ENCODE results near the gene ITK.
A peak's percentile ranks its signal among the peaks of the same experiment; 100 is the strongest.

Gene ITK

DNA sequence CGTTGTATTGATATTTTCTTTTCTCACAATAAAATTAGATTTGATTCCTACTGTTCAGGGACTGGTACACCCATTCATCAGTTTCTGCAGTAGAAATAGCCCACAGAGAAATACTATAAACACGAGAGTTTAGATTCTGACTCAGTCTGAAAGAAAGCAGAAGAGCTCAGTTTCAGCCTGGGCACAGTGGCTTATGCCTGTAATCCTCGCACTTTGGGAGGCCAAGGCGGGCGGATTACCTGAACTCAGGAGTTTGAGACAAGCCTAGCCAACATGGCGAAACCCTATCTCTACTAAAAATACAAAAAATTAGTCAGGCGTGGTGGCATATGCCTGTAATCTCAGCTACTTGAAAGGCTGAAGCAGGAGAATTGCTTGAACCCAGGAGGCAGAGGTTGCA lies 8.6 kb downstream of the ITK start:
- Histone ChIP-seq H3K9me2 (replicated peaks; ENCODE audit: low read depth, low read length) (no peaks in the 10 kb centered on the region), H3K4me1 (ENCODE audit: insufficient read depth, low read length, poor library complexity, severe bottlenecking) (peaks cover 59% of the 10 kb centered on the region), H3K9ac (ENCODE audit: low read depth, low read length, poor library complexity, severe bottlenecking) (no peak overlapping the region), H3K9me3 (ENCODE audit: insufficient read depth, low read depth, low read length) (no peaks in the 10 kb centered on the region), H3K36me3 (ENCODE audit: insufficient read depth, low read length) (peaks cover 5% of the 10 kb centered on the region; the same call in 1 of the 2 replicates), H4K20me1 (ENCODE audit: insufficient read depth, low read length, poor library complexity, severe bottlenecking) (peaks cover 75% of the 10 kb centered on the region), H3K79me2 (ENCODE audit: insufficient read depth, low read length) (peaks cover 99% of the 10 kb centered on the region), H3K4me3 (ENCODE audit: low read length, poor library complexity, severe bottlenecking) (peak overlapping the region; percentile 78), H3F3A (ENCODE audit: low read depth) (no peaks in the 10 kb centered on the region), H3K4me2 (ENCODE audit: low read depth, low read length, poor library complexity, severe bottlenecking) (peak overlapping the region; percentile 96), H2AFZ (ENCODE audit: low read length) (no peak overlapping the region), H3K27me3 (ENCODE audit: insufficient read depth, low read length, poor library complexity, severe bottlenecking) (no peaks in the 10 kb centered on the region)
- TF ChIP-seq EZH2phosphoT487 (IDR thresholded peaks at IDR 0.05; ENCODE audit: borderline replicate concordance): no peak
- TF ChIP-seq, protein P1, sequence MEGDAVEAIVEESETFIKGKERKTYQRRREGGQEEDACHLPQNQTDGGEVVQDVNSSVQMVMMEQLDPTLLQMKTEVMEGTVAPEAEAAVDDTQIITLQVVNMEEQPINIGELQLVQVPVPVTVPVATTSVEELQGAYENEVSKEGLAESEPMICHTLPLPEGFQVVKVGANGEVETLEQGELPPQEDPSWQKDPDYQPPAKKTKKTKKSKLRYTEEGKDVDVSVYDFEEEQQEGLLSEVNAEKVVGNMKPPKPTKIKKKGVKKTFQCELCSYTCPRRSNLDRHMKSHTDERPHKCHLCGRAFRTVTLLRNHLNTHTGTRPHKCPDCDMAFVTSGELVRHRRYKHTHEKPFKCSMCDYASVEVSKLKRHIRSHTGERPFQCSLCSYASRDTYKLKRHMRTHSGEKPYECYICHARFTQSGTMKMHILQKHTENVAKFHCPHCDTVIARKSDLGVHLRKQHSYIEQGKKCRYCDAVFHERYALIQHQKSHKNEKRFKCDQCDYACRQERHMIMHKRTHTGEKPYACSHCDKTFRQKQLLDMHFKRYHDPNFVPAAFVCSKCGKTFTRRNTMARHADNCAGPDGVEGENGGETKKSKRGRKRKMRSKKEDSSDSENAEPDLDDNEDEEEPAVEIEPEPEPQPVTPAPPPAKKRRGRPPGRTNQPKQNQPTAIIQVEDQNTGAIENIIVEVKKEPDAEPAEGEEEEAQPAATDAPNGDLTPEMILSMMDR (conservative IDR thresholded peaks at IDR 0.05; ENCODE audit: low read length): no peak

DNA sequence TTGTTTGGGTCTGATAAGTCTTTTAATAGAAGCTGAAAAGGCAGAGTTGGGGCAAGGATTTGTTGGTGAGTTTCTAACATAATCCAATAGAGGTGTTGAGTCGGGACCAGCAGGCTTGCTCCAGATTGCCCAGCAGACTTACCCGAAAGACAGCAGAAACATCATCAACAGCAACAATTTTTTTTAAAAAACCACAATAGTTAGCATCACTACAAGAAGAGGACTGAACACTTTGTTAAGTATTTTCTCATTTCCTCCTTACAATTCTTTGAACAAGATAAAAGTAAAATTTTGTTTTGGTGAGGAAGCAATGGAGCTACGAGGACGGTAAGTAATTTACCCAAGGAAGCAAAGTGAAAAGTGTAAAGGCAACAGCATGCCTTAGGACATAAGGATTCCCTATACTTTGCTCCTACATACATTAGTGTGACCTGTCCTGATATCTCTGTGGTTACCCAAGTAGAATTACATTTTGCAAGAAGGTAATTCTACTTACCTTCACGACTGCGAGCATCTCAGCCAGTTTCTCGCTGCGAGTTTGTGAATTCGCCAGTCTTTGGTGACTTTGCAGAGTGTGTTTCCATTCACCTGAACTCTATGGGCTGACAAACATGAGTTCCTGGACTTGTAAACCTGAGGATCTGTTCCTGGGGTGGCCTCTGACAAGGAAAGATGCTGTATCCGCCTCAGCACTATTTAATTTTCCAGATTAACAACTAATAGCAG lies 13.2 kb downstream of the ITK start:
- peaks cover 72% of the 10 kb centered on the region for H4K20me1 ChIP-seq (ENCODE audit: insufficient read depth, low read length, poor library complexity, severe bottlenecking)
- peak overlapping the region; percentile 48 for H3K4me2 ChIP-seq (ENCODE audit: low read depth, low read length, poor library complexity, severe bottlenecking)
- no peaks in the 10 kb centered on the region for H3F3A ChIP-seq (ENCODE audit: low read depth)
- peaks cover 97% of the 10 kb centered on the region for H3K79me2 ChIP-seq (ENCODE audit: insufficient read depth, low read length)
- TF ChIP-seq, protein P1 (conservative IDR thresholded peaks at IDR 0.05; ENCODE audit: low read length): no peak
- TF ChIP-seq EZH2phosphoT487 (IDR thresholded peaks at IDR 0.05; ENCODE audit: borderline replicate concordance): no peak
- H3K9me2 ChIP-seq (replicated peaks; ENCODE audit: low read depth, low read length): no peaks in the 10 kb centered on the region
- H3K9ac ChIP-seq (ENCODE audit: low read depth, low read length, poor library complexity, severe bottlenecking): no peak overlapping the region
- H2AFZ ChIP-seq (ENCODE audit: low read length): no peak overlapping the region
- no peaks in the 10 kb centered on the region for H3K9me3 ChIP-seq (ENCODE audit: insufficient read depth, low read depth, low read length)
- H3K36me3 ChIP-seq (ENCODE audit: insufficient read depth, low read length): peaks cover 15% of the 10 kb centered on the region; the same call in 1 of the 2 replicates
- no peaks in the 10 kb centered on the region for H3K27me3 ChIP-seq (ENCODE audit: insufficient read depth, low read length, poor library complexity, severe bottlenecking)
- H3K4me3 ChIP-seq (ENCODE audit: low read length, poor library complexity, severe bottlenecking): no peak overlapping the region
- peaks cover 43% of the 10 kb centered on the region for H3K4me1 ChIP-seq (ENCODE audit: insufficient read depth, low read length, poor library complexity, severe bottlenecking)

DNA sequence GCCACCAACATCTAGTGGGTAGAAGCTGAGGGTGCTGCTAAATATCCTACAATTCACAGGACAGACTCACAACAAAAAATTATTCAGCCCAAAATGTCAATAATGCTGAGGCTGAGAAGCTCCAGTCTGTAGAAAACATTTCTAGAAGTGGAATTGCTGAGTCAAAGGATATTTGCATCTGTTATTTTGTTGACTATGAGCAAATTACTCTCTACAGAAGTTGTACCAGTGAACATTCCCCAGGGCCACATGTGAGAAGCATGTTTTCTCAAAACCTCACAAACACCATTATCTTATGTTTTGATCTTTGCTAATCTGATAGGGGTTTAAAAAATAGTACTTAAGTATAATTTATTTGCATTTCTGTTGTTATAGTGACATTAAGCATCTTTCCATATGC lies 15.4 kb downstream of the ITK start:
- Histone ChIP-seq H3K9me3 (ENCODE audit: insufficient read depth, low read depth, low read length) (no peaks in the 10 kb centered on the region), H3K79me2 (ENCODE audit: insufficient read depth, low read length) (peaks cover 98% of the 10 kb centered on the region), H4K20me1 (ENCODE audit: insufficient read depth, low read length, poor library complexity, severe bottlenecking) (peaks cover 64% of the 10 kb centered on the region), H3K4me1 (ENCODE audit: insufficient read depth, low read length, poor library complexity, severe bottlenecking) (peaks cover 29% of the 10 kb centered on the region), H3K4me2 (ENCODE audit: low read depth, low read length, poor library complexity, severe bottlenecking) (peak overlapping the region; percentile 37), H3K27me3 (ENCODE audit: insufficient read depth, low read length, poor library complexity, severe bottlenecking) (no peaks in the 10 kb centered on the region), H3K36me3 (ENCODE audit: insufficient read depth, low read length) (peaks cover 20% of the 10 kb centered on the region; the same call in 1 of the 2 replicates), H2AFZ (ENCODE audit: low read length) (no peak overlapping the region), H3K9ac (ENCODE audit: low read depth, low read length, poor library complexity, severe bottlenecking) (no peak overlapping the region), H3F3A (ENCODE audit: low read depth) (no peaks in the 10 kb centered on the region), H3K9me2 (replicated peaks; ENCODE audit: low read depth, low read length) (no peaks in the 10 kb centered on the region), H3K4me3 (ENCODE audit: low read length, poor library complexity, severe bottlenecking) (no peak overlapping the region)
- no peak for TF ChIP-seq EZH2phosphoT487 (IDR thresholded peaks at IDR 0.05; ENCODE audit: borderline replicate concordance)
- TF ChIP-seq, protein P1 (conservative IDR thresholded peaks at IDR 0.05; ENCODE audit: low read length): no peak

Measured in Loucy (cell line).